Ecto neural progenitor cell (in vitro differentiated cells): ENCODE results near the gene SAC3D1.
A peak's percentile ranks its signal among the peaks of the same experiment; 100 is the strongest.
"Not testable (repeated sequence)": the region's sequence is repeated elsewhere in the genome, so short reads cannot be mapped to it uniquely, and the experiment has no call there.

Experiments
- DNase-seq: peaks from one replicate; pipeline ENCODE4 v3.0.0-alpha.2; 2018; ENCODE audit warnings: low spot score

Gene SAC3D1

GRCh38 chr11:65040847-65041622, at the start of gene SAC3D1:
TSS of gene SAC3D1 (plus strand) at chr11:65041210. CDS start at chr11:65041293, 83 bp downstream.
- DNase-seq: peak; percentile 94

GRCh38 chr11:64994318-64994717, 46.7 kb upstream of the SAC3D1 start:
- no peak for DNase-seq

GRCh38 chr11:64996327-64996709, 44.7 kb upstream of the SAC3D1 start:
- DNase-seq: no peak

- DNase-seq: peak; percentile 82
Measured at GRCh38 chr11:64996710-64997380, 44.2 kb upstream of the SAC3D1 start, which contains the start of gene BATF2. TSS of gene BATF2 (minus strand) at chr11:64996971. CDS start at chr11:64996914, 57 bp downstream.

GRCh38 chr11:64998141-64998540, 42.9 kb upstream of the SAC3D1 start:
- DNase-seq: no peak

GRCh38 chr11:64998690-64999431, 42.1 kb upstream of the SAC3D1 start:
- no peak for DNase-seq

- DNase-seq: no peak
Measured at GRCh38 chr11:64999478-64999877, 41.5 kb upstream of the SAC3D1 start.

- DNase-seq: no peak
Measured at GRCh38 chr11:65002706-65003105, 38.3 kb upstream of the SAC3D1 start.

GRCh38 chr11:65003282-65003681, 37.7 kb upstream of the SAC3D1 start:
- no peak for DNase-seq

GRCh38 chr11:65003968-65004367, 37.0 kb upstream of the SAC3D1 start:
- DNase-seq: not testable (repeated sequence)

GRCh38 chr11:65008016-65008415, 33.0 kb upstream of the SAC3D1 start:
- no peak for DNase-seq

GRCh38 chr11:65008873-65009272, 32.1 kb upstream of the SAC3D1 start:
- DNase-seq: no peak

GRCh38 chr11:65013130-65013887, 27.7 kb upstream of the SAC3D1 start:
- peak; percentile 91 for DNase-seq

- DNase-seq: peak; percentile 96
Measured at GRCh38 chr11:65013888-65014725, 26.9 kb upstream of the SAC3D1 start, which contains the start of gene ARL2. TSS of gene ARL2 (plus strand) at chr11:65014160. CDS start at chr11:65014208, 48 bp downstream.

- no peak for DNase-seq
Measured at GRCh38 chr11:65014726-65015227, 26.2 kb upstream of the SAC3D1 start.

- DNase-seq: no peak
Measured at GRCh38 chr11:65016705-65017104, 24.3 kb upstream of the SAC3D1 start.

GRCh38 chr11:65017937-65018336, 23.1 kb upstream of the SAC3D1 start:
- no peak for DNase-seq

GRCh38 chr11:65019824-65020223, 21.2 kb upstream of the SAC3D1 start:
- no peak for DNase-seq

GRCh38 chr11:65021003-65021402, 20.0 kb upstream of the SAC3D1 start:
- DNase-seq: no peak

- DNase-seq: no peak
Measured at GRCh38 chr11:65021509-65021908, 19.5 kb upstream of the SAC3D1 start.

- not testable (repeated sequence) for DNase-seq
Measured at GRCh38 chr11:65023502-65023901, 17.5 kb upstream of the SAC3D1 start.
